Middle frontal gyrus (tissue), 1 donor: ENCODE data around the gene STMN3.
A peak's percentile ranks its signal among the peaks of the same experiment; 100 is the strongest.

Experiments used
- DNase-seq: peaks from one replicate; pipeline ENCODE4 v3.0.0-alpha.2; 2015; ENCODE audit warnings: low spot score; ENCODE audit errors: extremely low spot score

Gene STMN3

DNA sequence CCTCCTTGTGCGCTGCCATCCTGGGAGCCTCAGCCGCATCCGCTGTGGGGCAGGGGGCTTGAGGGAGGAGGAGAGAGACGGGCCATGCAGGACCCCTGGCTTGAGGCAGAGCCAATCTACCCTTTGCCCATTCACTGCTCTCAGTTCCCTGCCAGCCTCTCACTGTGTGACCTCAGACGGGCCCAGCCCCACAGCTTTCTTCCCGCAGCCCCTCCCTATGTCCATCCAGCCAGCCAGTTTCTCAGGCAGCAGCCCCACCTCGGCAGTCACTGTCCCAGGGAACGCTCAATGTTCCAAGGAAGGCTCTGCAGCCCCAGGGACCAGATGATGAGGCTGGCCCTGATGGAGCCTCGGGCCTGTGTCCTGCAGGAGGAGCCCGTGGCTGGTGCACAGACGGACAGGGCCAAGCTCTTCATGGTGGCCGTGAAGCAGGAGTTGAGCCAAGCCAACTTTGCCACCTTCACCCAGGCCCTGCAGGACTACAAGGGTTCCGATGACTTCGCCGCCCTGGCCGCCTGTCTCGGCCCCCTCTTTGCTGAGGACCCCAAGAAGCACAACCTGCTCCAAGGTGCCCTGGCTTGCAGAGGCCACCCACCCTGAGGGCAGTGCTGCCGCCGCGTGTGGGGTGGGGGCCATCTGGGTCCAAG lies 39.3 kb upstream of the STMN3 start:
- no peak for DNase-seq

DNA sequence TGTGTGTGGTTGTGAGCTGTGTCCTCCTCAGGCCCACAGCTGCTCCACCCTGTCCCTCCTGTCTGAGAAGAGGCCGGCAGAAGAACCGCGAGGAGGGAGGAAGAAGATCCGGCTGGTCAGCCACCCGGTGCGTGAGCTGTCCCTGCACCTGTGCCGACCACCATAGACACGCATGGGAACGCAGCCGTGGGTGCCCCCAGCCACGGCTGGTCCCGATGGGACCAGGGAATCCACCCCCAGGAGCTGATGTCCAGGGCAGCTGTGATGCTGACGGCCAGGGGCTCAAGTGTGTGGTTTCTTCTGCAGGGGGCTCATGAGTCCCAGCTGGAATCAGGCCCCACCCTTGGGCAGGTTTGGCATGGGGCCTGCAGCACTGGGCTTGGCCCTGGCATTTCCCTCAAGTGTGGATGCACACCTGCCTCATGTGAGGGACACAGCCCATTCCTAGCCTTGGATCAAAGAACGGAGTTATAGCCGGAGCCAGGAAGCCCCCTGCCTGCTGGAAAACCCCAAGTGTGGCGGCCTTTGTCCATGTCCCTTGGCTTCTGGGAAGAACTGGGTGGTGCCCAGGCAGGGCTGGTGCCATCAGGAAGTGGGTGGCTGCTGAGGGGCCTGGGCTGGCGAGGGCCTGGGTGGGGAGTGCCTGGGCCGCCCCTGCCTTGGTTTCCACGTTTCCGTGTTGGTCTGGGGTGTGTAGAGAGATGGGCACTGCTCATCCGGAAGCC lies 38.6 kb upstream of the STMN3 start:
- DNase-seq, result no peak

DNA sequence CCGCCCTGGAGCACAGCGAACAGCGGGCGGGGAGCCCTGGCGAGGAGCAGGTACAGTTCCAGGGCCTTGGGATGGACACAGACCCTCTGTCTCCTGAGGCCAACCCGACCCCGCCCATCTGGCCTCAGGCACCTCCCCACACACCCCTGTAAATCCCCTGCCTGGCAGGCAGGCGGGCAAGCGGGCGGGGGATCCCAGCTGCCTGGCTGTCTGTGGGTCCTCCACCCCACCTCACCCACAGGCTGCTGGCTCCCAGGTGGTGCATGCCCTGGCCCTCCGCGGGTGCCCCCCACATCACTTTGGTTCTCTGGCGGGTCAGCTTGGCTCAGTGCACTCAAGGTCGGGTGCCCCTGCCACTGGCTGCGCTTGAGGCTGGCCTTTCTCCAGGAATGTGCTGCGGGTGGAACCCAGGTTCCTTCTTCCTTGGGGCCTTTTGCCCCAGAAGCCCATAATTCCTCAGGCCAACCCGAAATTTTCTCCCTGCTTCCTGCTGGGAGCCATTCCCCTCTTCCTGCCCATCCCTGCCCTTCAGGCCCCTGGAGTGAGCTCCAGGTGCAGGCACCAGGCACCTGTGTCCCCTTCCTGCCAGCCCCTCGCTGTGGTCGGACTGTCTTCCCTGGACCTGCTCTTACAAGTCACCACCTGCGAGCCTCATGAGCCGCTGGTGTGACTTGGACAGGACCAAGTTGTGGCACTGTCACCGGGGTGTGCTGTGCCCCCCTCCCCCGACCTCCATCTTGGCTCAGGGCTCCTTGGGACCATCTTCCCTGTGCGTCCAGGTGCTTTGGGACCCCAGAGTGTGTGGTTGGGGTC lies 37.9 kb upstream of the STMN3 start:
- DNase-seq, result no peak

DNA sequence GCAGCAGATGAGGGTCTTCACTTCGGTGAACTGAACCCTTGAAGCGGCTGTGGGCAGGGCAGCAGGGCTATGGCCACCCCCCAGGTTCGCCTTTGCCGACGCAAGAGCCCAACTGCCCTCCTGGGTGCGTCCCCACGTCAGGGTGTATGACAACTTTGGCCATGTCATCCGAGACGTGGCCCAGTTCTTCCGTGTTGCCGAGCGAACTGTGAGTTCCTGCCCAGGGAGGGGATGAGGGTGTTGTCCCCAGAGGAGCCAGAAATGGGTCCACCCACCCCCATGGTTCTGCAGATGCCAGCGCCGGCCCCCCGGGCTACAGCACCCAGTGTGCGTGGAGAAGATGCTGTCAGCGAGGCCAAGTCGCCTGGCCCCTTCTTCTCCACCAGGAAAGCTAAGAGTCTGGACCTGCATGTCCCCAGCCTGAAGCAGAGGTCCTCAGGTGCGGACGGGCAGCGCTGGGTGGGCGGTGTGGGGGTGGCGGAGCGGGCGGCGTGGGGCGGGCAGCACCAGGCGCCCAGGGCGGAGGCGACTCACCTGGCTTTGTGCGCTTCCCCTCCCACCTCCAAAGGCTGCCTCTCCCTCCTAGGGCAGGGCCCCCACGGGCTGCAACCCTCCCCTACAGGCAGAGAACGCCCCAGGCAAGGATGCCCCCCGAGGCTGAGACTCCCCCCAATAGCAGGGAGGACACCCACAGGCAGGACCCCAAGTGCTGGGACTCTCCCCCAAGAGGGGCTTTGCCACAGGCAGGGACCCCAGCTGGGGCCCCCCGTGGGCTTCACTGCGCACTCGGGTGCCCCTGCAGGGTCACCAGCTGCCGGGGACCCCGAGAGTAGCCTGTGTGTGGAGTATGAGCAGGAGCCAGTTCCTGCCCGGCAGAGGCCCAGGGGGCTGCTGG lies 37.0 kb upstream of the STMN3 start:
- no peak for DNase-seq

DNA sequence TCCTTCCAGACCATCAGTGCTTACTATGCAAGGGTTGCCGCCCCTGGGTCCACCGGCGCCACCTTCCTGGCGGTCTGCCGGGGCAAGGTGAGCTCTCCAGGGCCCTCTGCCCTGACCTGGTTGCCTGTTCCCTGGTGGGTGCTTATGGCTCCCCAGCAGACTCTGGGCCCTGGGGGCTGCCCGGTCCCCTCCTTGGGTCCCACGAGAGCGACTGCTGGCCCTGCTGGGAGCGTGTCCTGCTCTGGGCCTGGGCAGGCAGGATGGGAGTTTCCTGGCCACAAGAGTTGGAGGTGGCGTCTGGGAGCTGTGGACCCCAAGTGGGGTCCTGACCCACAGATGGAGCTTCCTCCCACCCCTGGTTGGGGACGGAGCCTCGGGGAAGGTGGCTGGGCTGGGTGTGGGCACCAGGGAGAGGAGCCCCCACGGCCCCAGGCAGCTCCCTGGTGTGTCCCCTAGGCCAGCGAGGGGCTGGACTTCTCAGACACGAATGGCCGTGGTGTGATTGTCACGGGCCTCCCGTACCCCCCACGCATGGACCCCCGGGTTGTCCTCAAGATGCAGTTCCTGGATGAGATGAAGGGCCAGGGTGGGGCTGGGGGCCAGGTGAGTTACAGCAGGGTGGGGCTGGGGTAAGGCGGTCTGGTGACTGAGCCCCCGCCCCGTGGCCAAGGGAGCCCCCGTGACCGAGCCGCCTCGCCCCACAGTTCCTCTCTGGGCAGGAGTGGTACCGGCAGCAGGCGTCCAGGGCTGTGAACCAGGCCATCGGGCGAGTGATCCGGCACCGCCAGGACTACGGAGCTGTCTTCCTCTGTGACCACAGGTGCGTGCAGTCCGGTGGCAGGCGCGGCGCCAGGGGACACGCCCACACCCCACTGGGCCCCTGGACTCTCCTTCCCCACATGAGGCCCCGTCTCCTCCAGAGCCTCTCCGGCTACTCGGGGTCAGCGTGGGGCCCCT lies 36.1 kb upstream of the STMN3 start:
- DNase-seq, result no peak

DNA sequence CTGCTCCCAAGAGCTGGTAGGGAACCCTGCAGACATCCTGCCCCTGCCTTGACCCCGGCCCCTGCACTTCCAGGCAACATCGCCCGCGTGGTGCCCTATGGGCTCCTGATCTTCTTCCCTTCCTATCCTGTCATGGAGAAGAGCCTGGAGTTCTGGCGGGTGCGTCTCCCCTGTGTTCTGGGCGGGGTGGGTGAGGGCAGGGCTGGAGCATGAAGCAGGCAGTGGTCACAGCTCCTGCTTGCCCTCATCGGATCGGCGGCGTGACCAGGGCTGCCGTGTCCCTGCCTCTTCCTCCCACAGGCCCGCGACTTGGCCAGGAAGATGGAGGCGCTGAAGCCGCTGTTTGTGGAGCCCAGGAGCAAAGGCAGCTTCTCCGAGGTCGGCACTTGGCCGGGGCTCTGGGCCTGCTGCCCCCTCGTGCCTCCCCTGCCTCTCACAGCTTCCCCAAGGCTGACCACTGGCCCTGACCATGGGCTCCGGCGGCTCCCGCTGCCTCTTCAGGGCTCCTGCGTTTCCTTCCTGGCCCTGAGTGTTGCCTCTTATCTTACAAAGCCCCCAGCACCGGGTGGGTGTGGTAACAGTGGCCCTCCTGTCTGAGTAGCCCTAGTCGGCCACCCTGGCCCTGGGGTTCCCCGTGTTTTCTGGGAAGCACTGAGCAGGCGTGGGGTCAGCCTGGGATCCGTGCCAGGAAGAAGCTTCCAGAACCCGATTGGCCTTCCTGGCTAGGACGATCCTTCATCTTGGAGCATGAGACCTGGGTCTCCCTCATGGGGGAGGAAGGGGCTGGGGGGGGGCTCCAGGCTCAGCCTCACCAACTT lies 35.2 kb upstream of the STMN3 start:
- no peak for DNase-seq

DNA sequence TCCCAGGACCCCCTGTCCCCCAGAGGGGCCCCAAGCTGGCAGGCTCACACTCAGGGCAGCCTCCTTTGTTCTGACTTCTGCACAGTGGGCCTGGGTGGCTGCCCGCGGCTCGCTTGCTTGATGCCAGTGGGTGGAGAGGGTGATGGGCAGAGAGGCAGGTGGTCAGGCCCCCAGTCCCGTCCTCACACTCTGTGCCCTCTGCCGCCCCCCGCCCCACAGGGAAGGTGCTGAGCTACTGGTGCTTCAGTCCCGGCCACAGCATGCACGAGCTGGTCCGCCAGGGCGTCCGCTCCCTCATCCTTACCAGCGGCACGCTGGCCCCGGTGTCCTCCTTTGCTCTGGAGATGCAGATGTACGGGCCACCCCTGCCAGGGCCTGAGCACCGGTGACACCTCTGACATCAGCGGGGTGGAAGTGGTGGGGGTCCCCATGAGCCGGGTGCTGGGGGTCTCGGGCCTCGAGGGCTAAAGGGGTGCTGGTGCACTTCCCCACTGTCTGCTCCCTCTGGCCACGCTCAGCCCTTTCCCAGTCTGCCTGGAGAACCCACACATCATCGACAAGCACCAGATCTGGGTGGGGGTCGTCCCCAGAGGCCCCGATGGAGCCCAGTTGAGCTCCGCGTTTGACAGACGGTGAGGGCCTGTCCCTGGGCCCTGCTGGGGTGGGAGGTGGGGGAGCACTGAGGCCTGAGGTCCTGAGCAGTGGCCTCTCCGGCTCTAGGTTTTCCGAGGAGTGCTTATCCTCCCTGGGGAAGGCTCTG lies 34.4 kb upstream of the STMN3 start:
- DNase-seq, result no peak

DNA sequence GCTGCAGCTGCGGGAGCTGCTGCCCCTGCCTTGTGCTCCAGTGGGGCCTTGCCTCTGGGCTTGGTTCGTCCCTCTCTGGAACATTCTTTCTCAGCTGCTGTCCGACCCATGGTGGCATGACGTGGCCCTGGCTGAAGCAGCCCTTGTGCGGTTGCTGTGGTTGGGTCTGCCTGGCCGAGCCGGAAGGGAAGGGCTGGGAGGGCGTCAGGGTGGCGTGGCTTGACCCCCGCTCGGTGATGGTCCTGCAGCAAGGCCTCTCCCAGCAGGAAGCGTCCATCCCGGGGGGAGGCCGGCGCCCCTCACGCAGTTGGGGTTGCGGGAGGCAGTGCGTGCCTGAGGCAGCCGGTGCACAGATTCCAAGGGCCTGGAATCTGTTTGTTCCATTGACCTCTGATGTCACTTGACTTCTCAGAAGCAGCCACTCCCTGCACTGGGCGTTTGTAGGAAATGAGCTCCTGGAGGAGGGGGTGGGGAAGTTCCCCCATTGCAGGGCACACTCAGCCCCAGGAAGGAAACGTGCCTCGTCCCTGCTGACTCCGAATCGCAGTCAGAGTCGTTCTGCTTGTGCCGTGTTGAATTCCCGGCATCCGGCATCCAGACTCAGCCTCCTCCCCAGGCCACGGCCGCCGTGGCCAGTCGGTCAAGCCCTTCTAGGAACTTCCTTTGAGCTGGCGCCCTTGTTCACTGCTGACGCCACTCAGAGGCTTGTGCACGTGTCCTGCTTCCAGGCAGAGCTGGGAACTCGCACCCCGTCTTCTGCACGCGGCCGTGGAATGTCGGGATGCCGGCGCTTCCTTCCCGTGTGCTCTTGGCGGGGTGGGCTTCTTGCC lies 33.5 kb upstream of the STMN3 start:
- DNase-seq, result no peak

DNA sequence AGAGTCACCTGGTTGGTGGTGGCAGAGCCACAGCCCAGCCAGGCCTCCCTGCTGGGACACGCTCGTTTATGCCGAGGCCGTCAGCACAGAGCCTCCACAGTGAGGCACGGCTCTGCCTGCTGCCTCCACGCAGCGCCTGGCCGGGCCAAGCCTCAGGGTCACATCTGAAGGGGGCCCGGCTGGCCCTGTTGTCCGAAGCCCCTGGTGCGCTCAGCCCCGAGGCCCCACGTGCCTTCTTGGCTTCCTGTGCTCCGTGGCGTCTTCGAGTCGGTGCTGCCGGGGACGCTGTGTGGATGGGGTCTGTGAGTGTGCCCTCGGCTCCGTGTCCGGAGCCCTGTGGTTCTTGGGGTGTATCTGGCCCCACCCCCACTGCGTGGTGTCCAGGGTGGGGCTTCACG lies 32.9 kb upstream of the STMN3 start:
- DNase-seq, result no peak

DNA sequence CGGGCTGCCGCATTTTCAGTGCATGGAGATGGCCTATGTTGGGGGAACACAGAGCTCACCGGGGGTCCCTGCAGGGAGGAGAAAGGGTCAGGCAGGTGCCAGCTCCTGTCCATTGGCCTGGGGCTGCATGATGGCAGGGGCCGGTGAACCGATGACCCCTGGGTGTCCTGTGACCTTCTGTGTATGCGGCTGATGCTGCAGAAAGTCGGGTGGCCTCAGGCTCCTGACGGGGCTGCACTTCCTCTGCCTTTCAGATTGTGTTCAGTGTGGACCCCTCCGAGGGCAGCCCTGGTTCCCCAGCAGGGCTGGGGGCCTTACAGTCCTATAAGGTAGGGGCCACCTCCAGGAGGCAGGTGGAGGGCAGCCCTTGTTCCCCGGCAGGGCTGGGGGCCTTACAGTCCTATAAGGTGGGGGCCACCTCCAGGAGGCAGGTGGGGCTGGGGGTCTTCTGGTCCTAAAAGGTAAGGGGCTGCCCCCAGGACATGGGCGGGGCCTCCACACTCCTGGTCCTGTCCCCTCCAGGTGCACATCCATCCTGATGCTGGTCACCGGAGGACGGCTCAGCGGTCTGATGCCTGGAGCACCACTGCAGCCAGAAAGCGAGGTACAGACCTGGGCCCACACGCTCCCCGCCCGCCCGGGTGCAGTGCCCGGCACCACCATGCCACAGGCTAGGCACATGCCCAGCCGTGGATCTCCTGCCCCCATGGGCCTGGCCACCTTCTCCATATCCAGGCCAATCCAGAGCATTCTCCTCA lies 32.2 kb upstream of the STMN3 start:
- DNase-seq, result no peak

DNA sequence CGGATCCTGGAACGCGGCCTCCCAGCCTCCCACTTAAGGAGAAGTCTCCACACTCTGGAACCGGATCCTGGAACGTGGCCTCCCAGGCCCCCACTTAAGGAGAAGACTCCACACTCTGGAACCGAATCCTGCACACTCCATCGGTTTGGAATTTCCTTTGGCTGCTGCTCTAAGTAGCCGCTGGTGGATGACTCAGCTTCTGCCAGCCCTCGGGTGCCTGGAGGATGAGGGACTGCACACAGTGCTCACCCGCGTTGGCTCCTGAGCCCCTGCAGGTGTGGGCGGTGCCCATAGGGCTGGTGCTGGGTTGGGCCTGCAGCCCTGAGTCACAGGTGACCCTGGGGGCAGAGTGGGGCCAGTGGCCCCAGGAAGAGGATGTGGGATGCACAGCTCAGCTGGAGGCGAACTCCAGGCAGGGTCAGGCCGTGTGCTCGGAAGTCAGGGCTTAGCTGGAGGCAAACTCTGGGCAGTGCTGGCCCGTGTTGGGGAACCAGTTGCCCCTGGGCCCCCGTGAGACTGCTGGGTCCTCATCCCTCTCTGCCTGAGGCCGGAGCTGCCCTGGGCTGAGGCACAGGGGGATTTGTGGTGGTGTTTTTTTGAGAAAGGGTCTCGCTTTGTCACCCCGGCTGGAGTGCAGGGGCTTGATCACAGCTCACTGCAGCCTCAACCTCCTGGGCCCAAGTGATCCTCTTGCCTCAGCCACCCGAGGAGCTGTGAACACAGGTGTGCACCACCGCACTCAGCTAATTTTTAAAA lies 29.3 kb upstream of the STMN3 start:
- peak; percentile 42 for DNase-seq

DNA sequence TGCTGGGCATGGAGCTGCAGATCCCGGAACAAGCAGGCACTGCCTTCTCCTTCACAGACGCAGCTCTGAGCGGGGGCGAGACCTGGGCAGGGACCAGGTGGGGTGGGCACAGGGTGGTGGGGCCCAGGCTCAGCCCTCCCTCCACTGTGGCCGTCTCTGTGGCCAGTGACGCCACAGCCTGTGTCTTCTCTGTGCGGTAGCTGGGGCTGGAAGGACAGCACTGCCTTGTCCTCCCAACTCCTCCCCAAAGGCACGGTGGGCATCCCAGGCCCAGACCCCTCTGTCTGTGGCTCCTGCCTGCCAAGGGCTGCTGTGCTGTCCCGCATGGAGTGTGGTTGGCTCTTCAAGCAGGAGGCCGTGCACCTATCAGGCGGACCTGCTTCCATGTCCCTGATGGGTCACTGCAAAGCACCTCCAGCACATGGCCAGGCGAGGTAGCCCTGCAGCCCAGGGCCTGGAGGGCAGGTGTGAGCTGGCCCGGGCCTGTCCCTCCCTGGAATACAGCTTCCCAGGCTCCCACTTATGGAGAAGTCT lies 28.5 kb upstream of the STMN3 start:
- no peak for DNase-seq

DNA sequence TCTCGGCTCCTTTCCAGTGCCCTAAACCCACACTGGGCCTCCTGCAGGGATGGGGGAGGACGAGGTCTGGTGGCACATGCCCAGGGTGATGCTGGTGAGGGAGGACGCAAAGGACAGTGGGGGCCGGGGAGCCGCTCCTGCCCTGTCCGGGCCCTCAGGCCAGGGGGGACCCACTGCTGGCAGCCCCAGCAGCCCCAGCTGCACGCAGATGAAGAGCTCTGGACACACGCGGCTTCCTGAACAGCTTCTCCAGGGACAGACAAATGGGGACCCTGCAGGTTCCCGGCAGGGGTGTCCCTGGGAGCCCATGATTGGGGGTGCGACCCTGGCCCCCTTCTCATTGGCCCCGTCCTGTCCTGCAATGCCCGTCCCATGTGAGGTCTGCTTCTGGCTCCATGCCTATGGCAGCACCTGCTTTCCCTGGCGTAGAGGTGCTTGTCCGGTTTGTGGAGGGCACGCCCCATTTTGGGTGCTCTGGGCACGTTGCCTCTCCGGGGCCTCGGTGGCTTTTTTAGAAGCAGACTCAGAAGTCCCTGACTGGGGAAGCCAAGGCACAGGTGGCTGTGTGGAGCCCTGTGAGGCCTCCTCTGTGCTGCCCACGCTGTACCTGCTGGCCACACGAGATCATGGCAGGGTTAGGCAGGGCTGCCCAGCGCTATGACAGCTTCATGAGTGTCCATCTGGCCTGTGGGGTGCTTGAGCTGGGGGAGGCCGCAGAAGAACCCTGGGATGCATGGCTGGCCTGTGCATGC lies 27.8 kb upstream of the STMN3 start:
- DNase-seq, result no peak

DNA sequence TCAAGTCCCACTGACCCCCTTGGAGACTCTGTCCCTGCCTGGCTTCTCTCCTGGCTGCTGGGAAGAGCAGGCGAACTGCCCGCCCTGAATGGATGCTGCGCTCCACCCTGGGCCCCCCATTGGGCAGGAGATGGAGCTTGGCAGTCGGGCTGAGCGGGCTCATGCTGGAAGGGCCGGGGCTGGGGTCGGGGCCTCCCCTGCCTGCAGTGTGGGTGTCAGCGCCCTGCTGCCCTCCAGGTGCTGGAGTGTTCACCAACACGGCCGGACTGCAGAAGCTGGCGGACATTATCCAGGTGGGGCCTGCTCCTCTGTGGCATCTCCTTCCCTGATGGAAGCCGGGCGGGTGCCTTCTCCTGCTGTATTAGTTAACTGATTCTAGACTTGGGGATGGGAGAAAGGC lies 27.2 kb upstream of the STMN3 start:
- no peak for DNase-seq

DNA sequence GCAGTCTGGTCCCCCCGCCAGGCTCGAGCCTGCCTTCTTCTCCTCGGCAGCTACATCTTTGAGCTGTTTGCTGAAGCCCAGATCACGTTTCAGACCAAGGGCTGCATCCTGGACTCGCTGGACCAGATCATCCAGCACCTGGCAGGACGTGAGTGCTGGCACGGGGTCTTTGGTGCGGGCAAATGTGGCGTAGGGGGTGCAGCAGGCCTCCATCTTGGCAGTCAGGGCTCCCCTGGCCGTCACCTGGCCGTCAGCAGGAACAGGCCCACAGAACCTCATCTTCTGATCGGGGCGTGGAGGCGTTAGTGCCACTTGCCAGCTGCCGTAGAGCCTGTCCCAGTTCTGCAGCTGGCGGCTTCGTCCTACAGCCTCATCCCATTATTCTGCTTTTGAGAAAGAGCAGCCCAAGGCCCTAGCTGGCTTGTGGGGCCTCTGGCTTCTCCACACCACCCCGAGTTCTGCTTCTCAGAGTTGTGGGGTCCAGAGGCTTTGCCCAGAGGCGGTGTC lies 26.6 kb upstream of the STMN3 start:
- no peak for DNase-seq
